HepG2 (cell line): Measurements from ENCODE around the gene RPL35. TPM values are rescaled to one million over a fixed set of nuclear protein-coding genes. Genes with fewer than 3 reads are reported as not detected.

ENCODE experiments used
- ATRX ChIP-seq: sonication (generic); formaldehyde crosslinking; IDR thresholded peaks from 2 replicates; pipeline ENCODE4 v1.4.0; 2020; ENCODE audit warnings: missing genetic modification reagents, borderline replicate concordance
- EEA1 ChIP-seq: sonication (generic); formaldehyde crosslinking; IDR thresholded peaks from 2 replicates; pipeline ENCODE4 v1.5.1; 2020; ENCODE audit warnings: mild to moderate bottlenecking, missing genetic modification reagents, borderline replicate concordance
- ELF4 ChIP-seq: sonication (generic); formaldehyde crosslinking; IDR thresholded peaks from 2 replicates; pipeline ENCODE4 v1.5.0; 2020; ENCODE audit warnings: missing genetic modification reagents, mild to moderate bottlenecking, moderate library complexity, borderline replicate concordance
- GTF3A ChIP-seq: sonication (generic); formaldehyde crosslinking; conservative IDR thresholded peaks from 2 replicates; pipeline ENCODE4 v1.4.0; 2020; ENCODE audit warnings: mild to moderate bottlenecking, missing genetic modification reagents
- HMG20A ChIP-seq: IDR thresholded peaks from 2 replicates; pipeline ENCODE4 v1.6.1; 2016; ENCODE audit warnings: borderline replicate concordance
- IRF1 ChIP-seq: sonication (generic); formaldehyde crosslinking; IDR thresholded peaks from 2 replicates; pipeline ENCODE4 v1.4.0; 2020; ENCODE audit warnings: low read depth, mild to moderate bottlenecking, missing genetic modification reagents
- IRX3 ChIP-seq: sonication (generic); formaldehyde crosslinking; IDR thresholded peaks from 2 replicates; pipeline ENCODE4 v1.8.1; 2023; ENCODE audit warnings: mild to moderate bottlenecking, low read depth, missing genetic modification reagents, borderline replicate concordance
- KDM2A ChIP-seq: sonication (generic); formaldehyde crosslinking; IDR thresholded peaks from 2 replicates; pipeline ENCODE4 v1.4.0; 2020; ENCODE audit warnings: low read depth, missing genetic modification reagents, borderline replicate concordance
- MAFK ChIP-seq, 2 experiments: IDR thresholded peaks in 1 of 2; conservative IDR thresholded peaks in 1 of 2; 2 replicates each; pipeline ENCODE4 v1.6.1; 2011; ENCODE audit warnings: improper control_type of control experiment in 2 of 2, low read length in 2 of 2
- MXI1 ChIP-seq: IDR thresholded peaks from 3 replicates; pipeline ENCODE4 v1.6.1; 2012; ENCODE audit warnings: low read depth, low read length, inconsistent platforms, borderline replicate concordance
- NCOA2 ChIP-seq: sonication (generic); formaldehyde crosslinking; IDR thresholded peaks from 2 replicates; pipeline ENCODE4 v1.8.0; 2022; ENCODE audit warnings: inconsistent platforms
- PHB2 ChIP-seq: fragments of 450-650 bp; IDR thresholded peaks from 2 replicates; pipeline ENCODE4 v1.6.1; 2018; ENCODE audit not compliant: partially characterized antibody
- RBFOX2 ChIP-seq: fragments of 200-400 bp; formaldehyde crosslinking; IDR thresholded peaks from 2 replicates; pipeline ENCODE4 v1.6.1; 2017; ENCODE audit warnings: low read depth, mild to moderate bottlenecking, low read length
- RFX3 ChIP-seq: IDR thresholded peaks from 2 replicates; pipeline ENCODE4 v1.6.1; 2016; ENCODE audit warnings: missing biosample characterization, missing genetic modification reagents
- SMARCE1 ChIP-seq: fragments of 450-650 bp; IDR thresholded peaks from 2 replicates; pipeline ENCODE4 v1.6.1; 2017; ENCODE audit warnings: borderline replicate concordance
- ZFAT ChIP-seq: sonication (generic); formaldehyde crosslinking; conservative IDR thresholded peaks from 2 replicates; pipeline ENCODE4 v1.8.1; 2023; ENCODE audit warnings: missing genetic modification reagents, inconsistent platforms
- ZFP36 ChIP-seq: fragments of 150-350 bp; IDR thresholded peaks from 2 replicates; pipeline ENCODE4 v1.6.1; 2018; ENCODE audit warnings: borderline replicate concordance, low read length, low read depth; ENCODE audit not compliant: partially characterized antibody
- ZFP36L2 ChIP-seq: sonication (generic); formaldehyde crosslinking; IDR thresholded peaks from 2 replicates; pipeline ENCODE4 v1.4.0; 2020; ENCODE audit warnings: missing genetic modification reagents
- ZNF10 ChIP-seq: sonication (generic); formaldehyde crosslinking; IDR thresholded peaks from 2 replicates; pipeline ENCODE4 v1.4.0; 2020; ENCODE audit warnings: mild to moderate bottlenecking, low read depth, missing genetic modification reagents, borderline replicate concordance
- ZNF17 ChIP-seq: sonication (generic); formaldehyde crosslinking; IDR thresholded peaks from 2 replicates; pipeline ENCODE4 v1.5.0; 2020; ENCODE audit warnings: mild to moderate bottlenecking, missing genetic modification reagents
- ZNF326 ChIP-seq: sonication (generic); formaldehyde crosslinking; IDR thresholded peaks from 2 replicates; pipeline ENCODE4 v1.4.0; 2020; ENCODE audit warnings: missing genetic modification reagents, borderline replicate concordance
- ZNF567 ChIP-seq: sonication (generic); formaldehyde crosslinking; IDR thresholded peaks from 2 replicates; pipeline ENCODE4 v1.8.1; 2023; ENCODE audit warnings: mild to moderate bottlenecking, missing genetic modification reagents, borderline replicate concordance
- ZNF570 ChIP-seq: sonication (generic); formaldehyde crosslinking; IDR thresholded peaks from 2 replicates; pipeline ENCODE4 v1.4.0; 2020; ENCODE audit warnings: mild to moderate bottlenecking, missing genetic modification reagents, borderline replicate concordance
- ZNF572 ChIP-seq: sonication (generic); formaldehyde crosslinking; IDR thresholded peaks from 2 replicates; pipeline ENCODE4 v1.5.1; 2020; ENCODE audit warnings: mild to moderate bottlenecking, missing genetic modification reagents
- ZNF605 ChIP-seq: sonication (generic); formaldehyde crosslinking; IDR thresholded peaks from 2 replicates; pipeline ENCODE4 v1.8.0; 2022; ENCODE audit warnings: mild to moderate bottlenecking, missing genetic modification reagents
- ZNF772 ChIP-seq: sonication (generic); formaldehyde crosslinking; IDR thresholded peaks from 2 replicates; pipeline ENCODE4 v1.5.0; 2020; ENCODE audit warnings: mild to moderate bottlenecking, missing genetic modification reagents
- ZNF83 ChIP-seq: sonication (generic); formaldehyde crosslinking; IDR thresholded peaks from 2 replicates; pipeline ENCODE4 v1.4.0; 2020; ENCODE audit warnings: missing genetic modification reagents, mild to moderate bottlenecking, borderline replicate concordance
- ZNF878 ChIP-seq: sonication (generic); formaldehyde crosslinking; IDR thresholded peaks from 2 replicates; pipeline ENCODE4 v1.8.1; 2023; ENCODE audit warnings: mild to moderate bottlenecking, missing genetic modification reagents, moderate library complexity
- ZSCAN29 ChIP-seq: sonication (generic); formaldehyde crosslinking; conservative IDR thresholded peaks from 2 replicates; pipeline ENCODE4 v1.4.0; 2020; ENCODE audit warnings: mild to moderate bottlenecking, missing genetic modification reagents
- polyA plus RNA-seq, 8 experiments: library from polyadenylated mRNA; depleted of rRNA in 3 of 8; stranded (reverse) in 7 of 8; unstranded in 1 of 8; fragments of >200 nt; fragmentation: Illumina TruSeq in 4 of 8; extraction: Trizol in 4 of 8; gene quantifications; 2 replicates each; pipeline versions ENCODE4 v1.2.1 to v1.2.3, GENCODE V29; 2011 to 2016; ENCODE audit warnings: low read depth in 4 of 8, missing spikeins in 1 of 8, mixed read lengths in 1 of 8; ENCODE audit not compliant: insufficient read depth in 1 of 8
- total RNA-seq, 5 experiments: library from RNA; depleted of rRNA; stranded (reverse); fragments of >200 nt; fragmentation: Illumina TruSeq; extraction: Trizol; gene quantifications; 2 replicates each; pipeline ENCODE4 v1.2.3, GENCODE V29; 2016; ENCODE audit warnings: low read depth in 1 of 5

The RPL35 gene
- total and polyA plus RNA-seq, 2 of the 13 experiments (the other 11 are each of a cell fraction or from before 2014, with no cell fraction given): 2,153 to 2,935 TPM

GRCh38 chr9:124861342-124862229 lies at the start of gene RPL35, which contains the start of gene ARPC5L (continued):
- no peak for TF ChIP-seq IRF1 (CRISPR knock-in tag)
- no peak for TF ChIP-seq ZNF572 (CRISPR knock-in tag)
- 0 out of 2 replicates have a peak, but pooled peaks have one; percentile 50 for TF ChIP-seq ZNF878 (CRISPR knock-in tag)
- TF ChIP-seq ATRX (CRISPR knock-in tag): no peak
- no peak for TF ChIP-seq HMG20A
- TF ChIP-seq ZFAT (CRISPR knock-in tag): peak; percentile 80; the same call in 1 of the 2 replicates
- no peak for TF ChIP-seq ZFP36
- 0 out of 2 replicates have a peak, but pooled peaks have one; percentile 53 for TF ChIP-seq IRX3 (CRISPR knock-in tag)
- TF ChIP-seq NCOA2 (CRISPR knock-in tag): no peak
- TF ChIP-seq ZNF17 (CRISPR knock-in tag): no peak
- TF ChIP-seq ZFP36L2: no peak
- peak; percentile 96 for TF ChIP-seq EEA1 (CRISPR knock-in tag)
- TF ChIP-seq RBFOX2: peak; percentile 100
- TF ChIP-seq MAFK (conservative IDR thresholded peaks at IDR 0.05 in 1 of 2, IDR thresholded peaks at IDR 0.05 in 1 of 2; ENCODE audit: low read length in 2 of 2): no peak
- TF ChIP-seq RFX3 (CRISPR knock-in tag): no peak
- no peak for TF ChIP-seq GTF3A (CRISPR knock-in tag)
- peak; percentile 60; the same call in 1 of the 2 replicates for TF ChIP-seq ZSCAN29 (CRISPR knock-in tag)
- TF ChIP-seq ZNF10 (CRISPR knock-in tag): no peak
- TF ChIP-seq MXI1: peak; percentile 72; the same call in 1 of the 3 replicates
- TF ChIP-seq ZNF605 (CRISPR knock-in tag): peak; percentile 97
- no peak for TF ChIP-seq ELF4
- TF ChIP-seq ZNF570 (CRISPR knock-in tag): no peak; the same call in 1 of the 2 replicates
- no peak for TF ChIP-seq ZNF326 (CRISPR knock-in tag)
- TF ChIP-seq ZNF83 (CRISPR knock-in tag): 0 out of 2 replicates have a peak, but pooled peaks have one; percentile 17
- TF ChIP-seq ZNF567 (CRISPR knock-in tag): no peak
- no peak for TF ChIP-seq PHB2
- TF ChIP-seq ZNF772: no peak
- TF ChIP-seq KDM2A (CRISPR knock-in tag): peak; percentile 81
- TF ChIP-seq SMARCE1: no peak
